Epithelial cell of proximal tubule (primary cell): Measurements from ENCODE around the gene ETV3. TPM values are rescaled to one million over a fixed set of nuclear protein-coding genes. Genes with fewer than 3 reads are reported as not detected.
A peak's percentile ranks its signal among the peaks of the same experiment; 100 is the strongest.
"Not testable (repeated sequence)": the region's sequence is repeated elsewhere in the genome, so short reads cannot be mapped to it uniquely, and the experiment has no call there.

Source experiments
- DNase-seq: peaks from one replicate; pipeline ENCODE4 v3.0.0-alpha.2; 2011; ENCODE audit warnings: low read depth
- H3K4me3 ChIP-seq: 2 replicates; pipeline ENCODE4 v1.5.1; 2011; ENCODE audit warnings: low read depth, mild to moderate bottlenecking, low read length
- total RNA-seq: library from RNA; depleted of rRNA; stranded (reverse); fragments of >200 nt; gene quantifications from 2 replicates; pipeline ENCODE4 v1.2.3, GENCODE V29; 2015
- TF ChIP-seq, protein P1 (sequence below): conservative IDR thresholded peaks from 2 replicates; pipeline ENCODE4 v1.5.1; 2012; ENCODE audit warnings: low read depth, mild to moderate bottlenecking, low read length

ETV3 gene
- 6.9 and 7.7 TPM in 2 replicates for total RNA-seq

- DNase-seq, result peak; percentile 20
- H3K4me3 ChIP-seq, result peak within 1 kb of the TSS; percentile 98
- TF ChIP-seq, protein P1, sequence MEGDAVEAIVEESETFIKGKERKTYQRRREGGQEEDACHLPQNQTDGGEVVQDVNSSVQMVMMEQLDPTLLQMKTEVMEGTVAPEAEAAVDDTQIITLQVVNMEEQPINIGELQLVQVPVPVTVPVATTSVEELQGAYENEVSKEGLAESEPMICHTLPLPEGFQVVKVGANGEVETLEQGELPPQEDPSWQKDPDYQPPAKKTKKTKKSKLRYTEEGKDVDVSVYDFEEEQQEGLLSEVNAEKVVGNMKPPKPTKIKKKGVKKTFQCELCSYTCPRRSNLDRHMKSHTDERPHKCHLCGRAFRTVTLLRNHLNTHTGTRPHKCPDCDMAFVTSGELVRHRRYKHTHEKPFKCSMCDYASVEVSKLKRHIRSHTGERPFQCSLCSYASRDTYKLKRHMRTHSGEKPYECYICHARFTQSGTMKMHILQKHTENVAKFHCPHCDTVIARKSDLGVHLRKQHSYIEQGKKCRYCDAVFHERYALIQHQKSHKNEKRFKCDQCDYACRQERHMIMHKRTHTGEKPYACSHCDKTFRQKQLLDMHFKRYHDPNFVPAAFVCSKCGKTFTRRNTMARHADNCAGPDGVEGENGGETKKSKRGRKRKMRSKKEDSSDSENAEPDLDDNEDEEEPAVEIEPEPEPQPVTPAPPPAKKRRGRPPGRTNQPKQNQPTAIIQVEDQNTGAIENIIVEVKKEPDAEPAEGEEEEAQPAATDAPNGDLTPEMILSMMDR, result no peak
These were observed at the start of gene ETV3 for GRCh38 chr1:157138220-157139051. Gene ETV3, minus strand, starts transcription at chr1:157138395. Its CDS starts 2,043 bp downstream, at chr1:157136352.

DNA sequence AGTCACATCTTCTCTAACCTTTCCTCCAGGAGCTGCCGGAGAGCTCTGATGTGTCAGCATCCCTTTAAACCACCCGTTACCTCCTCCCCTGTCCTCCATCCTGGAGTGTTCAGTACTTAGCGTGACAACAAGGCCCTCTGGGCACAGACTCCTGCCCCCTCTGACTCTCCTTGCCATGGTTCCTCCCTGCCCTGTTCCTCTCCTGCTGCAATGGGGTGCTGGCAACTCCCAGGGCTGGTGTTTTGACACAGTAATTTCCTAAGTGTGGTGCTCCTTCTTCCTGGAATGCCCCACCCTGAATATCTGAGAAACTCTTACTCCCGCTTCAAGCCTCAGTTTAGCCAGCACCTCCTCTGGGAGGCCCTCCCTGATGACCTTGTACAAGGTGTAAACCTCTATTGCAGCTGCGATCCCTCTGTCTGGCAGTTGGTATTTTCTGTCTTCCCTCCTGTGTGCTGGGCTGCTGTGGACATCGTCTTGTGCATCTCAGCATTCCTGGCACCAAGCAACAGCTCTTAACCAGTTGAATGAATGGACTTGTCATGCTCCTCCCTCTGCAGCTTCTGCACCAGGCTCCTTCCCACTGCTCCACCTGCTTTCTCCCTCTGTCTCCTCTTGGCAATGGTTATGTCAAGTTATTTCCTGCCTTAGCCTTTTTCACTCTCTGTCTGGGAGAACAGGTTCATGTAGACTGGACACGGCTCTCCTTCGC is 48.2 kb upstream of the ETV3 start:
- TF ChIP-seq, protein P1, result no peak
- no peak for DNase-seq
- no peak overlapping the region for H3K4me3 ChIP-seq

DNA sequence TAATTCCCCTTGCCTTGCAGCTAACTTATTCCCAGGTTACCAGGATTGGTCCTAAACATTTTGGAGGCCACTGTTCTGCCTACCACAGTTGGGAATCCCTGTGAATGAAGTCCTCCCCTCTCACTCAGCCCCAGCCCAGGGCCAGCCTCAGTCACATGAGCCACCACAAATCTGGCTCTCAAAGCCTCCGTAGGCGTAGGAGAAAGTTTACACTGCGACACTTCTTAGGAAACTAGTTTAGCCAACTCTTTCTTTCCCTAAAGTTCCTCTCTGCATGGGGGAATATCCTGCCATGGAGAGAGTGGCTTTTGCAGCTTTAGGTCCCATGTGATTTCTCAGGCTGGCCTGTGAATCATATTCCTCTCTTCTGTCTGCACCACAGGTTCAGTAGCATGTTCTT is 45.7 kb upstream of the ETV3 start:
- TF ChIP-seq, protein P1, result no peak
- H3K4me3 ChIP-seq, result no peak overlapping the region
- no peak for DNase-seq

DNA sequence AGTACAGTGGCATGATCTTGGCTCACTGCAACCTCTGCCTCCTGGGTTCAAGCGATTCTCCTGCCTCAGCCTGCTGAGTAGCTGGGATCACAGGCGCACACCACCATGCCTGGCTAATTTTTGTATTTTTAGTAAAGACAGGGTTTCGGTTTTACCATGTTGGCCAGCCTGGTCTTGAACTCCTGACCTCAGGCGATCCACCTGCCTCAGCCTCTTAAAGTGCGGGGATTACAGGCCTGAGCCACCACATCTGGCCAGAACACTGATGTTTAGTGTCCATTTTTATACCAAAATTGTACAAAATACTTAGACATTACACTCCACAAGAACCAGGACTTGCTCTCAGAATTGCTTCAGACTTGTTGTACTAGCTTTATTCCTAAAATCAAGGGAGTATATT is 44.2 kb upstream of the ETV3 start:
- DNase-seq, H3K4me3 ChIP-seq: not testable (repeated sequence)

GRCh38 chr1:157181790-157182189 is 43.6 kb upstream of the ETV3 start:
- no peak overlapping the region for H3K4me3 ChIP-seq
- TF ChIP-seq, protein P1, result no peak
- DNase-seq, result no peak

- TF ChIP-seq, protein P1, result no peak
- no peak overlapping the region for H3K4me3 ChIP-seq
- no peak for DNase-seq
These were observed 43.1 kb upstream of the ETV3 start for GRCh38 chr1:157181258-157181657.

- TF ChIP-seq, protein P1, result no peak
- DNase-seq, result no peak
- no peak overlapping the region for H3K4me3 ChIP-seq
These were observed 40.3 kb upstream of the ETV3 start for GRCh38 chr1:157178490-157178889.
